ENCODE results near the gene YY1.

DNA sequence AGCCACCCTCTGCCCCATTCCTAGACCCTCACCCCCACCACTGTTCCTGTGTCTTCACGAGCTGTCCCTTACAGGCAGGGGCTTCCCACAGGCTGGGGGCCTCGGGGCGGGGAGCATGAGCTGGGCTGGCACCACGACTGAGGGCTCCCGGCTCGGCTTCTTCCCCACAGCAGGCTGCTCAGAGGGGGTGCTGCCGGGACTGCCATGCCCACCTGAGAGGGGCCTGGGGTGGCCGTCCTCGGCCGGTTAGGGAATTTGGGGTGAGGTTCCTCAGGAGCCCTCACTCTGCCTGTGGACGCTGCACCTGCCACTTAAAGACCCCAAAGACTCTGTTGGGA, 91.0 kb downstream of the YY1 start:
- TF ChIP-seq STAT1 (IDR thresholded peaks at IDR 0.05; ENCODE audit: unreplicated experiment) (no peak), EZH2 (IDR thresholded peaks at IDR 0.05; ENCODE audit: low read depth, unreplicated experiment) (no peak), CTCF (conservative IDR thresholded peaks at IDR 0.05; ENCODE audit: low read depth in 2 of 2) (no peak), REST (IDR thresholded peaks at IDR 0.05; ENCODE audit: unreplicated experiment) (no peak), JUNB (IDR thresholded peaks at IDR 0.05; ENCODE audit: unreplicated experiment) (no peak), POLR2AphosphoS5 (IDR thresholded peaks at IDR 0.05; ENCODE audit: low read depth) (no peak), EZH2phosphoT487 (IDR thresholded peaks at IDR 0.05; ENCODE audit: unreplicated experiment) (no peak), ETS1 (IDR thresholded peaks at IDR 0.05) (no peak), CREB1 (CRISPR knock-in tag; IDR thresholded peaks at IDR 0.05; ENCODE audit: low read depth) (no peak), NANOG (IDR thresholded peaks at IDR 0.05; ENCODE audit: borderline replicate concordance) (no peak), ZNF114 (CRISPR knock-in tag; IDR thresholded peaks at IDR 0.05) (no peak)
